Measurements from ENCODE around the gene MED26. TPM values are rescaled to one million over a fixed set of nuclear protein-coding genes. Genes with fewer than 3 reads are reported as not detected.

The MED26 gene
- total and polyA plus RNA-seq, 2 of the 8 experiments (the other 6 are each of a cell fraction or from before 2014, with no cell fraction given) = 5.3 to 10.7 TPM

- Histone ChIP-seq H3K4me3 (ENCODE audit: extremely low read depth in 1 of 4, insufficient read depth in 2 of 4, low read depth in 3 of 4, low read length in 4 of 4) (no peak overlapping the region), H3K36me3 (ENCODE audit: control insufficient read depth in 2 of 4, insufficient read depth in 4 of 4, low read length in 3 of 4) (no peaks in the 10 kb centered on the region), H2BK120ac (replicated peaks; ENCODE audit: low read depth, low read length) (no peak overlapping the region), H3K27ac (ENCODE audit: low read depth, low read length) (no peak overlapping the region), H3K79me1 (ENCODE audit: low read depth, low read length) (peaks cover 39% of the 10 kb centered on the region), H2BK20ac (ENCODE audit: low read length) (no peak overlapping the region), H3K27me3 (replicated peaks in 1 of 4; ENCODE audit: control insufficient read depth in 3 of 4, extremely low read depth in 1 of 4, insufficient read depth in 3 of 4, low read length in 3 of 4) (no peaks in the 10 kb centered on the region), H3K9me3 (ENCODE audit: insufficient read depth in 2 of 2, low read depth in 1 of 2, low read length in 1 of 2) (no peaks in the 10 kb centered on the region), H3K23ac (ENCODE audit: insufficient read length) (no peak overlapping the region), H3K79me2 (ENCODE audit: control insufficient read depth in 1 of 2, insufficient read depth in 2 of 2, low read length in 2 of 2) (peaks cover 0 to 83% of the 10 kb centered on the region in 2 experiments; a peak in 2 of 4 replicates), H3K14ac (ENCODE audit: insufficient read length) (no peak overlapping the region), H3K4ac (replicated peaks; ENCODE audit: insufficient read length, low read depth, low read length) (no peak overlapping the region), H3K18ac (ENCODE audit: extremely low read depth, low read length) (no peak overlapping the region), H2AFZ (ENCODE audit: low read length) (no peak overlapping the region), H2BK5ac (ENCODE audit: low read depth, low read length) (no peak overlapping the region), H4K8ac (ENCODE audit: extremely low read depth, insufficient read depth, low read length) (peak overlapping the region; percentile 1; the same call in 1 of the 2 replicates), H4K5ac (ENCODE audit: insufficient read length, low read depth, low read length) (no peak overlapping the region), H3K56ac (replicated peaks; ENCODE audit: insufficient read length, low read depth, low read length) (no peak overlapping the region), H4K91ac (replicated peaks; ENCODE audit: insufficient read length, low read length) (no peak overlapping the region), H3K23me2 (ENCODE audit: low read depth, low read length) (no peaks in the 10 kb centered on the region), H3K4me1 (replicated peaks in 1 of 4; ENCODE audit: control insufficient read depth in 3 of 4, insufficient read depth in 4 of 4, low read length in 3 of 4) (no peaks in the 10 kb centered on the region), H2AK5ac (ENCODE audit: low read depth, low read length) (no peak overlapping the region), H2BK15ac (ENCODE audit: low read length) (no peak overlapping the region), H2BK12ac (ENCODE audit: low read depth, low read length) (no peak overlapping the region), H4K20me1 (replicated peaks in 1 of 2; ENCODE audit: control insufficient read depth in 1 of 2, insufficient read depth in 2 of 2, low read length in 2 of 2) (peaks cover 10 to 36% of the 10 kb centered on the region in 2 experiments), H3K9ac (replicated peaks in 1 of 4; ENCODE audit: extremely low read depth in 1 of 4, low read depth in 3 of 4, low read length in 3 of 4) (no peak overlapping the region), H3K4me2 (ENCODE audit: insufficient read depth in 1 of 2, low read depth in 2 of 2, low read length in 2 of 2) (no peak overlapping the region)
- no peak for FAIRE-seq
- TF ChIP-seq MAFK (IDR thresholded peaks at IDR 0.05; ENCODE audit: low read depth, low read length) = no peak
- no peak for TF ChIP-seq EZH2 (IDR thresholded peaks at IDR 0.05; ENCODE audit: low read depth, low read length, severe bottlenecking)
- TF ChIP-seq TCF12 (IDR thresholded peaks at IDR 0.05; ENCODE audit: low read depth, low read length) = no peak
- TF ChIP-seq ASH2L (IDR thresholded peaks at IDR 0.05; ENCODE audit: low read length) = no peak
- no peak for TF ChIP-seq RNF2 (IDR thresholded peaks at IDR 0.05; ENCODE audit: borderline replicate concordance, low read depth, low read length, missing control alignments, poor library complexity, severe bottlenecking)
- TF ChIP-seq RBBP5 (IDR thresholded peaks at IDR 0.05; ENCODE audit: borderline replicate concordance, low read depth, low read length) = no peak
- no peak for DNase-seq (ENCODE audit: low read depth in 1 of 2, low spot score in 2 of 2)
- POLR2A ChIA-PET (ENCODE audit: partially characterized antibody) = interaction anchor here (0.8 kb wide), 1 partner anchor 28 kb away, joined by 3 read pairs; no protein-coding TSS in a partner anchor
- CTCF ChIA-PET (ENCODE audit: partially characterized antibody) = interaction anchor here (0.8 to 1.0 kb wide), 2 partner anchors 23 to 31 kb away, joined by 3 read pairs; no protein-coding TSS in a partner anchor
- 92% methylated on average over 6 of the region's 6 CpGs; no CpG with 5 or more reads in 1 of the 2 experiments for WGBS, 2 experiments (ENCODE audit: extremely low coverage in 1 of 2, insufficient coverage in 1 of 2, insufficient read length in 1 of 2, insufficient replicate concordance in 2 of 2, low coverage in 1 of 2, low lambda C conversion rate in 2 of 2, missing lambda C conversion rate in 1 of 2)
Measured at GRCh38 chr19:16604615-16605014, 23.4 kb downstream of the MED26 start.

Data from H1 (cell line).